Keratinocyte (primary cell): ENCODE results near the gene MRPS5. TPM values are rescaled to one million over a fixed set of nuclear protein-coding genes. Genes with fewer than 3 reads are reported as not detected.

Experiments
- DNase-seq: peaks from one replicate; pipeline ENCODE4 v3.0.0-alpha.2; 2011; ENCODE audit warnings: low read depth, missing footprints, low spot score
- FAIRE-seq: peaks from 2 replicates; lab custom pipeline; 2011; peaks lifted over from hg19 to GRCh38; lab: Jason Lieb, UNC
- H2AFZ ChIP-seq: 2 replicates; pipeline ENCODE4 v1.6.0; 2012; ENCODE audit warnings: low read length, control low read depth, inconsistent platforms; ENCODE audit not compliant: control insufficient read depth
- H3K27ac ChIP-seq: 2 replicates; pipeline ENCODE4 v1.5.1; 2011; ENCODE audit warnings: low read length; ENCODE audit not compliant: control insufficient read depth, insufficient read depth
- H3K27me3 ChIP-seq: 3 replicates; pipeline ENCODE4 v1.6.0; 2011; ENCODE audit warnings: low read length; ENCODE audit not compliant: control insufficient read depth, insufficient read depth; ENCODE audit errors: extremely low read depth
- H3K36me3 ChIP-seq, 2 experiments: 2 replicates in 1 of 2; 3 replicates in 1 of 2; pipeline ENCODE4 v1.5.1; 2011; ENCODE audit warnings: low read length in 2 of 2, mild to moderate bottlenecking in 1 of 2; ENCODE audit not compliant: control insufficient read depth in 2 of 2, insufficient read depth in 2 of 2; ENCODE audit errors: extremely low read depth in 1 of 2
- H3K4me1 ChIP-seq: 3 replicates; pipeline ENCODE4 v1.5.1; 2011; ENCODE audit warnings: low read length; ENCODE audit not compliant: control insufficient read depth, insufficient read depth; ENCODE audit errors: extremely low read depth
- H3K4me2 ChIP-seq: 3 replicates; pipeline ENCODE4 v1.6.0; 2011; ENCODE audit warnings: low read depth, low read length; ENCODE audit not compliant: control insufficient read depth, insufficient read depth; ENCODE audit errors: extremely low read depth
- H3K4me3 ChIP-seq, 3 experiments: fragments of 200-600 bp in 1 of 3; sonication (generic) in 1 of 3; 2 replicates in 2 of 3; 3 replicates in 1 of 3; pipeline ENCODE4 v1.5.1; 2011 to 2016; ENCODE audit warnings: low read length in 3 of 3, mild to moderate bottlenecking in 3 of 3, control low read depth in 2 of 3, inconsistent platforms in 1 of 3, low read depth in 1 of 3, mixed read lengths in 1 of 3, mixed run types in 1 of 3, moderate library complexity in 1 of 3; ENCODE audit not compliant: control insufficient read depth in 2 of 3, insufficient read depth in 2 of 3; ENCODE audit errors: extremely low read depth in 1 of 3
- H3K79me2 ChIP-seq: 2 replicates; pipeline ENCODE4 v1.6.0; 2012; ENCODE audit warnings: low read length; ENCODE audit not compliant: control insufficient read depth, insufficient read depth
- H3K9ac ChIP-seq: 3 replicates; pipeline ENCODE4 v1.6.0; 2011; ENCODE audit warnings: low read length; ENCODE audit not compliant: control insufficient read depth, insufficient read depth; ENCODE audit errors: extremely low read depth
- H3K9me1 ChIP-seq: 3 replicates; pipeline ENCODE4 v1.6.0; 2011; ENCODE audit warnings: low read length; ENCODE audit not compliant: control insufficient read depth, insufficient read depth; ENCODE audit errors: extremely low read depth
- H3K9me3 ChIP-seq: 2 replicates; pipeline ENCODE4 v1.5.1; 2012; ENCODE audit warnings: low read depth, low read length; ENCODE audit not compliant: control insufficient read depth
- H4K20me1 ChIP-seq: 3 replicates; pipeline ENCODE4 v1.6.0; 2011; ENCODE audit warnings: low read length; ENCODE audit not compliant: control insufficient read depth, insufficient read depth; ENCODE audit errors: extremely low read depth
- EZH2 ChIP-seq: IDR thresholded peaks from one replicate; pipeline ENCODE4 v1.6.1; 2012; ENCODE audit warnings: inconsistent platforms, mild to moderate bottlenecking, low read length, moderate library complexity
- dilution Hi-C: fragments of 300-500 bp; cut with MboI; formaldehyde crosslinking; loops from one replicate; pipeline ENCODE4 v1.7.0; 2020; ENCODE audit warnings: low sequenced_read_pairs; ENCODE audit not compliant: extremely low pct_ligation_motif_present
- polyA plus RNA-seq, 5 experiments: library from polyadenylated mRNA; depleted of rRNA in 3 of 5; stranded (reverse) in 3 of 5; stranded (forward) in 1 of 5; unstranded in 1 of 5; fragments of >200 nt; gene quantifications; 1 replicate in 1 of 5; 2 replicates in 3 of 5; 3 replicates in 1 of 5; pipeline versions ENCODE4 v1.2.1 to v1.2.3, GENCODE V29; 2011 to 2012; ENCODE audit warnings: missing spikeins in 2 of 5, low read depth in 1 of 5, low replicate concordance in 1 of 5
- TF ChIP-seq, protein P1 (sequence below), 3 experiments: IDR thresholded peaks in 1 of 3; conservative IDR thresholded peaks in 1 of 3; optimal IDR thresholded peaks in 1 of 3; 2 replicates in 2 of 3; 3 replicates in 1 of 3; pipeline versions ENCODE3 to v1.5.1; 2011; ENCODE audit warnings: low read length in 3 of 3, mild to moderate bottlenecking in 3 of 3, moderate library complexity in 2 of 3, control low read depth in 1 of 3, inconsistent platforms in 1 of 3; ENCODE audit not compliant: insufficient read depth in 2 of 3; ENCODE audit errors: extremely low read depth in 1 of 3

MRPS5 gene
- polyA plus RNA-seq, 1 donor (not counting 4 experiments of a cell fraction or from before 2014, with no cell fraction given): 64.9 TPM

DNA sequence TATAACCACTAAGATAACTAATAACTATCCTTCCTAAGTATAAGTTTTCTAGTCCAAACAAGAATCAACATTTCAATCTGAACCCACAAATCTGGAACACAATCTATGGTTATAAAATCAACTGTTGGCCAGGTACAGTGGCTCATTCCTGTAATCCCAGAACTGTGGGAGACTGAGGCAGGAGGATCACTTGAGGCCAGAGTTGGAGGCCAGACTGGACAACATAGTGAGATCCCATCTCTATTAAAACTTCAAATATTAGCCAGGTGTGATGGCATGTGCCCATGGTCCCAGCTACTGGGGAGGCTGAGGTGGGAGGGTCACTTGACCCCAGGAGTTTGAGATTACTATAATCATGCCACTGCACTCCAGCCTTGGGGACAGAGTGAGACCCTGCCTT, 11.2 kb downstream of the MRPS5 start:
- no peaks in the 10 kb centered on the region for H3K4me1 ChIP-seq
- no peak for TF ChIP-seq EZH2
- TF ChIP-seq, protein P1, sequence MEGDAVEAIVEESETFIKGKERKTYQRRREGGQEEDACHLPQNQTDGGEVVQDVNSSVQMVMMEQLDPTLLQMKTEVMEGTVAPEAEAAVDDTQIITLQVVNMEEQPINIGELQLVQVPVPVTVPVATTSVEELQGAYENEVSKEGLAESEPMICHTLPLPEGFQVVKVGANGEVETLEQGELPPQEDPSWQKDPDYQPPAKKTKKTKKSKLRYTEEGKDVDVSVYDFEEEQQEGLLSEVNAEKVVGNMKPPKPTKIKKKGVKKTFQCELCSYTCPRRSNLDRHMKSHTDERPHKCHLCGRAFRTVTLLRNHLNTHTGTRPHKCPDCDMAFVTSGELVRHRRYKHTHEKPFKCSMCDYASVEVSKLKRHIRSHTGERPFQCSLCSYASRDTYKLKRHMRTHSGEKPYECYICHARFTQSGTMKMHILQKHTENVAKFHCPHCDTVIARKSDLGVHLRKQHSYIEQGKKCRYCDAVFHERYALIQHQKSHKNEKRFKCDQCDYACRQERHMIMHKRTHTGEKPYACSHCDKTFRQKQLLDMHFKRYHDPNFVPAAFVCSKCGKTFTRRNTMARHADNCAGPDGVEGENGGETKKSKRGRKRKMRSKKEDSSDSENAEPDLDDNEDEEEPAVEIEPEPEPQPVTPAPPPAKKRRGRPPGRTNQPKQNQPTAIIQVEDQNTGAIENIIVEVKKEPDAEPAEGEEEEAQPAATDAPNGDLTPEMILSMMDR (optimal IDR thresholded peaks at IDR 0.05 in 1 of 3, IDR thresholded peaks at IDR 0.05 in 1 of 3, conservative IDR thresholded peaks at IDR 0.05 in 1 of 3; ENCODE audit: extremely low read depth in 1 of 3, insufficient read depth in 2 of 3, low read length in 3 of 3): no peak
- dilution Hi-C loops: no loop called here
- FAIRE-seq (no peak), DNase-seq (no peak)
- H3K9me1 ChIP-seq: no peaks in the 10 kb centered on the region
- peaks cover 26 to 30% of the 10 kb centered on the region in 2 experiments for H3K36me3 ChIP-seq
- H2AFZ ChIP-seq: no peak overlapping the region
- no peaks in the 10 kb centered on the region for H4K20me1 ChIP-seq
- no peaks in the 10 kb centered on the region for H3K9me3 ChIP-seq
- no peak overlapping the region for H3K9ac ChIP-seq
- H3K79me2 ChIP-seq: peaks cover 2% of the 10 kb centered on the region
- H3K4me3 ChIP-seq: no peak overlapping the region
- H3K27me3 ChIP-seq: no peaks in the 10 kb centered on the region
- no peak overlapping the region for H3K27ac ChIP-seq
- H3K4me2 ChIP-seq: no peak overlapping the region

DNA sequence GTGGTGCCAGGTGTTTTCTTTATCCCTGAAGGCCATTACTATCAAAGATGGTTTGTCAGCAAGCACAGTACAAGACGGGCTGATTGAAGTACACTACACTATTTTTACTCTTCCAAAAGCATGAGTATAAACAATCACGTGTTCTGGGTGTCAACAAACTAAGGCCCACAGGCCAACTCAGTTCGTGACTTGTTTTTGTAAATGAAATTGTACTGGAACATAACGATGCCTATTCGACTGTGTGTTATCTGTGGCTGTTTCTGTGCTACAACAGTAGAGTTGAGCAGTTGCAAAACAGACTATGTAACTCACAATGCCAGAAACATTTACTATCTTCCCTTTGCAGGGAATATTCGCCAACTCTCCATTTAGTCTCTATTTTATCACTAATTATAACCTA, 12.3 kb downstream of the MRPS5 start:
- dilution Hi-C loops: no loop called here
- DNase-seq: no peak
- H2AFZ ChIP-seq: no peak overlapping the region
- H3K4me3 ChIP-seq: no peak overlapping the region
- no peak for TF ChIP-seq EZH2
- TF ChIP-seq, protein P1 (optimal IDR thresholded peaks at IDR 0.05 in 1 of 3, IDR thresholded peaks at IDR 0.05 in 1 of 3, conservative IDR thresholded peaks at IDR 0.05 in 1 of 3; ENCODE audit: extremely low read depth in 1 of 3, insufficient read depth in 2 of 3, low read length in 3 of 3): no peak
- no peak overlapping the region for H3K9ac ChIP-seq
- H3K27ac ChIP-seq: no peak overlapping the region
- H3K4me2 ChIP-seq: no peak overlapping the region
- H3K36me3 ChIP-seq: peaks cover 22 to 29% of the 10 kb centered on the region in 2 experiments
- no peaks in the 10 kb centered on the region for H3K4me1 ChIP-seq
- H3K27me3 ChIP-seq: no peaks in the 10 kb centered on the region
- no peaks in the 10 kb centered on the region for H3K9me1 ChIP-seq
- no peak for FAIRE-seq
- H4K20me1 ChIP-seq: no peaks in the 10 kb centered on the region
- no peaks in the 10 kb centered on the region for H3K79me2 ChIP-seq
- H3K9me3 ChIP-seq: no peaks in the 10 kb centered on the region
